GM21526 (cell line): ENCODE measurements around the gene CCDC74A.
"Not testable (repeated sequence)": the region's sequence is repeated elsewhere in the genome, so short reads cannot be mapped to it uniquely, and the experiment has no call there.

Experiments
- ATAC-seq: cut with Tn5 transposase; IDR thresholded peaks from one replicate; pipeline ENCODE4 v1.9.1; 2021; ENCODE audit warnings: moderate library complexity; ENCODE audit not compliant: unreplicated experiment, low FRiP score

CCDC74A gene

DNA sequence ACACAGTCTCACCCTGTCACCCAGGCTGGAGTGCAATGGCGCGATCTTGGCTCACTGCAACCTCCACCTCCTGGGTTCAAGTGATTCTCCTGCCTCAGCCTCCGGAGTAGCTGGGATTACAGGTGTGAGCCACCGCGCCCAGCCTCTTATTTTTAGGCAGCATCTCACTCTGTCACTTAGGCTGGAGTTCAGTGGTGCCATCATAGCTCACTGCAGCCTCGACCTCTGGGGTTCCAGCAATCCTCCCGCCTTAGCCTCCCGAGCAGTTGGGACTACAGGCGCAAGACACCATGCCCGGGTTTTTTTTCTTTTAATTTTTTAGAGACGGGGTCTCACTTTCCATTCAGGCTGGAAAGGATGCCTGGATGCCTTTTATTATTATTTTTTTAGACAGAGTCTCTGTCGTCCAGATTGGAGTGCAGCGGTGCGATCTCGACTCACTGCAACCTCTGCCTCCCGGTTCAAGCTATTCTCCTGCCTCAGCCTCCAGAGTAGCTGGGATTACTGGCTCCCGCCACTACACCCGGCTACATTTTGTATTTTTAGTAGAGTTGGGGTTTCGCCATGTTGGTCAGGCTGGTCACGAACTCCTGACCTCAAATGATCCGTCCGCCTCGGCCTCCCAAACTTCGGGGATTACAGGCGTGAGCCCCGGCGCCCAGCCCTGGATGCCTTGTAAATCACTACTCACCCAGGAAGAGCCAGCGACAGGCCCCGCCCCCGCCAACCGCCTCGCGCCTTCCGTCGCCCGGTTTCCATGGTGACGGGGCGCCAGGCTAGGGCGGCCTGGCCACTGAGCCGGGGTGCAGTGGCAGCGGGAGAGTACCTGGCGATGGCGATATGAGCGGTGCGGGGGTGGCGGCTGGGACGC is at the start of gene CCDC74A:
CCDC74A (plus strand) TSS at position 758 of the 871 bp plus-strand sequence; CDS start at position 841, 83 bp downstream.
- peak; percentile 88 for ATAC-seq

DNA sequence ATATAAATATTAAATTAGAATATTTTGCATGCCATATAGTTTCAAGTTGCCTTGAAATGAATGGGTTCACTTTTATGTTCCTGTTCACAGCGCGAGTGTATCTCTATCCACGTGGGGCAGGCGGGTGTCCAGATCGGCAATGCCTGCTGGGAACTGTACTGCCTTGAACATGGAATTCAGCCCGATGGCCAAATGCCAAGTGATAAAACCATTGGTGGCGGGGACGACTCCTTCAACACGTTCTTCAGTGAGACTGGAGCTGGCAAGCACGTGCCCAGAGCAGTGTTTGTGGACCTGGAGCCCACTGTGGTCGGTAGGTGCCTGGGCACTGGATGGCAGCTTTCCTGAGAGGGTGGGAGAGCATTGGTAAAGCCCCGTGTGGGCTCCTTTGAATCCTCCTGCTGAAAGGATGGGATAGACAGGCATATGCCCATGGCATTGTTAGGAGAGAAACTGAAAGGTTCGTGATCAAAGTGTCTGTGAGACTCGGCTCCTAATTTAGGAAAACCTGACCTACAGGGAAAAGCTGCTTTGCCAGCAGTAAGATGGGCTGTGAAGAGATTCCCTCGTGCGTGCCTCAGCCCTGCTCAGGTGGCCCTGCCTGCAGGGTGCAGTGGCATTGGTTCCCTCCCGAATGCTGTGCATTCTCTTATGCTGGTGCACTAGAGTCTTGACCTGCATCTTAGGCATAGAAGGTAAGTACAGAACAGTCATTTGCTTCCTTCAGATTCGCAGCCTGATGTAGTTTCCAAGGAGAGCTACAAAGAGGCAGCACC is 49.4 kb upstream of the CCDC74A start:
- ATAC-seq, result not testable (repeated sequence)

DNA sequence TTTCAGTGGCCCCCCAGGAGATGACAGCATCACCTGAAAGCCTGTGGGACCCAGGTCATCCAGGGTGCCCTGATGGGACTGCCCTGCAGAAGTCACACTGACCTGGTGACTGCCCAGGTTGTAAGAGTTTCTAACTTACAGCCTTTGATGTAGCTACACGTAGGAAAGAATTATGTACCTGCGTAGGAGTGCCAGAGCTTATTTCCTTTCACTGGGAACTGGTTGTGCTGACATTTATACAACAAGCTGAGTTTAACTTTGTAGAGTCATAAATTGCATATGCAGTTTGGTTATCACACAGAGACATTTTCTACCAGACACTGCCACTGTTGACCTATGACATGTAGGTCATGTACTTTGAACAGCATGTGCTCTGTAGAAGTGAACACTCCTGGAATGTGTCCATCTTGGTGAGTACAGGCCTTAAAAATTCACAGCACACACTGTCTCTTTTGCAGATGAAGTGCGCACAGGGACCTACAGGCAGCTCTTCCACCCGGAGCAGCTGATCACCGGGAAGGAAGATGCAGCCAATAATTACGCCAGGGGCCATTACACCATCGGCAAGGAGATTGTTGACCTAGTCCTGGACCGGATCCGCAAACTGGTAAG is 48.7 kb upstream of the CCDC74A start:
- ATAC-seq, result not testable (repeated sequence)

GRCh38 chr2:131480351-131480750 is 47.3 kb upstream of the CCDC74A start:
- ATAC-seq, result not testable (repeated sequence)

GRCh38 chr2:131482506-131483155 is 45.1 kb upstream of the CCDC74A start:
- not testable (repeated sequence) for ATAC-seq

DNA sequence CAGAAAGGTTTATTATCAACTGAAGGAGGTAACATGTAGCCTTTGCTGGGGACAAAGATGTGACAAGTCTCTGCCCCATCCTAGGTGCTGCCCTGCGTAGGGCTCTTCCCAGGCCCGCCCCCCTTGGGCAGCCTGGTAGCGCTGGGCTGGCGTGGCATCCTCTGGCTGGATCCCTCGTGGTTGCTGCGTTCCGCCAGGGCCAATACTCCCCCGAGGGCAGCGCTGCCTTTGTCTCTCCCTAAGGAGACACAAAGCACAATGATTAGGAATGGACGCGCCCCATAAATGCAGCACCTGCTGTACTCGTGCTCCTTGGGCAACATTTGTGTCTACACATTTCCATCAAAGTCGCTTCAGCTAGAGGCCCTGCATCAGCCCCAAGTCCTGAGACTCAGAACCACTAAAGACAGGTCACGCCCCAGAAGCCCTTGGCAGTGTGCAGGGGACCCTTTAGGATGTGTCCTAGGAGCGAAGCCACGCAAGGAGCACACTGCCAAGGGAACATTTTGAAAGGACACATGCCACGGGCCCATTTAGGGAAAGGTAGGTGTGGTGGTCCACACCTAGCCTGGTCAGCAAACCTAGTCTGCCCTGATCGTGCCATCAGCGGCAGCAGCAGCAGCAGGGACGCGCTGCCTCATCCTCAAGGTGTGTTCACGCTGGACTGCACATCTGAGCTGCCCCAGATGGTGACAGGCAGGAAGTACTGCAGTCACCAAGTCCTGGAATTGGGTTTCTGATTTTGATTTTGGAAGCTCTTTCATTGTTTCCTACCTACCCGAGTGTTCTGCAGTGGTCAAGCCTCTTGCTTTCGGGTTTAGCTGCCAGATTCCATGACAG is 43.5 kb upstream of the CCDC74A start:
- not testable (repeated sequence) for ATAC-seq

DNA sequence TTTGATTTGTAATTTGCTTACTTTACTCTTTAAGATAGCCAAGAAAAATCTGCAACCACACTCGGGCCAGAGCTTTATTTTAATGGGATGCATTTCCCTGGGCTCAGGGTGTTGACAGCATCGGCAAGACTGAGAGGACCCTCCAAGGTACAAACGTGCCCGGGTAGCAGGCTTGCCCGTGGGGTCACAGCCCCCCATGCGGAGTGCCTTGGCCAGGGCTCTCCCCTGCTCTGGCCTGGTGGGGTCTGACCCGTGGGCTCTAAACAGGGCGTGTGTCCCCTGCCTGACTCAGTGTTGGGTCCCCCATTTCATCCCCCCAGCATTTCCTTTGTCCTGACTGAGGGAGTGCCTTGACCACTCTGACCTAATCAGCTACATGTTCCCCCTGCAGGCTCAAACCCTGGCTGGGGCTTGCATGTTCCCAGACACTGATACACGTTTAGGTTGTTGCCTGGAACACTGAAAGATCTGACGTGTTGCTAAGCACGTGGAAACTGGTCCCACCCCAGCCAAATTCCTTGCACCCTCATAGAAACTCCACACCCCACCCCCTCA is 42.7 kb upstream of the CCDC74A start:
- not testable (repeated sequence) for ATAC-seq

GRCh38 chr2:131486201-131486902 is 41.3 kb upstream of the CCDC74A start:
- not testable (repeated sequence) for ATAC-seq

DNA sequence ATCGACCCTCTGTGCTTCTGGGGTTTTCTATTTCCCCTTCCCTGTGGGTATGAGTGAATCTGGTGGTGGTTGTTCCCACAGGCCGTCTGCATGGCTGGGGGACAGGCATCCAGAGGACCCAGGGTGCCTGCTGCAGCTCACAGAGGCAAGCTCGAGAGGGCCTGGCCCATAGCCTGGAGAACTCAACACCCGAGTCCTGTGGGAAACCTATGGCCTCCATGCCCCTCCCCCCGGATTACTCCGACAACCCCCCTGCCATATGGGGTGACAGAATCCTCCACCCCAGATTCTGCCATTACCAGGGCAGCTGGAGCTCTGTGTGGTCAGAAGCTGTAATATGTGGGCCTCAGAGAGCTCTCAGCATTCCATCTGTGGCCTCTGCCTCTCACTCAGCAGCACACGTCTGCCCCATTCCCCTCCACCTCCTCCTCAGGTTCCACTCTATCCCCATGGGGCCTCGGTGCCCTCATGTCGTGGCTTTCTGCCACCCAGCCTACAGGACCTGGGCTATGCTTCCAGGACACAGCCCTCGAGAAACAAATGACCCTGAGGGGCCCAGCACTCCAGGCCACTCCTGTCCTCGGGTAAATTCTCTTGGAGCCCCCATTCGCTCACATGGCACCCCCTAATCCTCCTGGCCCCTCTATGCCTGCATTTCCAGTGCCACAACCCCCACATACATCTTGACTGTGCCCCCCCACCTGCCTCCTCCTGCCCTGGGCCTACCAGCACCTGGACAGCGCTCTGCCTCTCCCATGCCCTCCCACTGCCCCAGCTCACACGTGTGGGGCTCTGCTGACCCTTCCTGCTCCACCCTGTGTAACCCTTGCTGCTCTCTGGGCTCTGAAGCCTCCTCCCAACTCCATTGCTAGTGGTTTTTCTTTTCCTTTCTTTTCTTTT is 39.1 kb upstream of the CCDC74A start:
- ATAC-seq, result no peak

DNA sequence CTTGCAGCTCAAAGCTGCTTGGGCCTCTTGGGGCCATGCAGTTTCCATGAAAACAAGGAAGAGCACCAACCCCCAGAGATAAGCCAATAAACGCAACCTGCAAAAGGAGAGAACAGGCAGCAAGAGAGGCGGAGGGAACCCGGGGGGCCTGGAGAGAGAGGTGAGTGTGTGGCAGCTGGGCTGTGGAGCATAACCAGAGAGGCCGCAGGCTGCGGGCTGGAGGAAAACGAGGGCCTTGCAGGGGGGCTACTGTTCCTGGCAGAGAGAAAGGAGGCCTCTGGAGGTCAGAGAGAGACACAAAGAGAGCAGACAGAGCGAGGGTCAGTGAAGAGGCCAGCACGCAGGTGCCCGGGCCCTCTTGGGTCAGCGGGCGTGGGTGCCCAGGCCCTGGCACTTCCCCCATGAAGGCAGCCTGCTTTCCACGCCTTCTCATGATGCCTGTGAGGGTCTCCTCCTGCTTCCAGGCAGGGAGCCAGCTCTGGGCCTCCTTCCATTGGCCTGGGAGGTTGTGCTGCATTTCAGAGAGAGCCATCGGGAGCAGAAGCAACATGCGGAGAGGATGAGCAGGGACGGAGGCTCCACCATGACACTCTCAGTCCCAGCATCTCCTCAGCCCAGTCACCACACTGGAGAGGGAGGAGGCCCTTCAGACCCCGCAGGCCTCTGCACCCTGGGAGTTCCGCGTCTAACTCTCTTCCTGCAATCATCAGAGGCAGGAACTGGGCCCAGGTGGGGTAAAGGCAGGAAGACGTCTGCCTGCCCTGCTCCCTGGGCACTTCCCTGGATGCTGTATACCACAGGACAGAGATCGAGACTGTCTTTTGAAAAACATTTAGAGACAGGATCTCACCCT is 36.8 kb upstream of the CCDC74A start:
- ATAC-seq, result not testable (repeated sequence)

DNA sequence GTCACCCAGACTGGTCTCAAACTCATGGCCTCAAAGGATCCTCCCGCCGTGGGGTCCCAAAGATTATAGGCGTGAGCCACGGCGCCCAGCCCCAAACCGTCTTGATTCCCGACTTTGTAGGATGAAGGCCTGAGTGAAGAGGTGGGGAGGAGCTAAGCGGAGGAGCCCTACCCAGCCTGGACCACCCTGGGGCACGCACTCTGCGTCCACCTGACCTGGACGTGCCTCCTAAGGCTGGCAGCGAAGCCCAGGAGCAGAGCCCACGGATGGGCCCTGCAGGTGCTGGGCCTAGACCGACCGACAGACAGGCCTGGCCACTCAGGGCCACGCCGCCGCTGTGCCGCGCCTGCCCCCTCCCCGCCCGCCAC is 36.2 kb upstream of the CCDC74A start:
- ATAC-seq, result peak; percentile 15

DNA sequence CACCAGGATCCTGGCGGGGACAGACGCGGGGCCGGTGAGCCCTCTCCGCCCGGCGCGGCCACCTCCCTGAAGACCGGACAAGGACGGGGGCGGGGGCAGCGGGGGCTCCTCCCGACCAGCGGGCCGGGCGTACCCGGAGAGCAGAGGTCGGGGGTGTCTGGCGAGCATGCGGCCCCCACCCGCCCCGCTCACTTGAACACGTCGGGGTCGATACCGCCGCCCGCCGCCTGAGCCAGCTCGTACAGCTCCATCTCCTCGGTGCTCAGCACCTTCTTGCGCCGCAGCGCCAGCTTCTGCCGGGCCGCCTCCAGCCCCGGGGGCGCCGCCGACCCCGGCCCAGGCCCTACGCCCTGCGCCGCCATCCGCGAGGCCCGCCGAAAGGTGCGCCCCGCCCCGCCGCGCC is 35.7 kb upstream of the CCDC74A start, which contains the start of gene MZT2A:
MZT2A (minus strand) TSS at position 383 of the 403 bp plus-strand sequence; CDS start at position 362, 21 bp downstream.
- ATAC-seq, result peak; percentile 7

DNA sequence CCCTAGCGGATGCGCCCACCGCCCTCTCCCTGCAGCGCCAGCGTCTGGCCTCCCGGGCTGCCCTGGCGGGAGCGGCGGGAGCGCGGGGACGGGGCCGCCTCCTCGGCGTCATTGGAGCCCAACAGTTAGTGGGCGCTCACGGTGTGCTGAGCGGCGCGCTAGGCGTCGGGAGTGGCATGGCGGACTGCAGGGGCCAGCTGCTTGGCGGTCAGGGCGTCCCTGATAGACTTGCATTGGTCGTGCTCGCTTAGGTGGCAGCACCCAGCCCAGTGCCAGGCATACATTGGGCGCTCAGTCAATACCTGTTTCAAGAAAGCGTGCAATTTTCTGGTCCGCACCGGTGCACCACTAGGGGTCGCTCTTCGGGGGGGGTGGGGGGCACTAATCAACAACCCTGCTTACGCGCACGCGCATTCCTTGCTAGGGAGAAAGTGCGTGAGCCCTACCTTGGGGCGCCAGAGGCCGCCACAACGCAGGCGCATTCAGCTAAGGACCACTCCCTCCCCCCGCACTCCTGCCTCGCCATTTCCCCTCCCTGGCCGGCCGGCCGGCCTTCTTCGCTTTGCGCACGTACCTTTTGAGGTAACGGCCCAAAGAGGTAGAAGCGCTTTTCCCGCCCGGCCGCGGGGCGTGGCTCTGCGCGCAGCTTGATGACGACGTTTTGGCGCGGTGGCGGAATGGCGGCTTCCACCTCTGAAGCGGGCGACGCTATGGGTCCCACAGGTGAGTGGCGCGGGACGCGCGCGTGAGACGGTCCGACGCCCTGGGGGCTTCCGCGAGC is 35.1 kb upstream of the CCDC74A start:
- peak; percentile 66 for ATAC-seq

- no peak for ATAC-seq
Measured at GRCh38 chr2:131493199-131493968, 34.3 kb upstream of the CCDC74A start.

DNA sequence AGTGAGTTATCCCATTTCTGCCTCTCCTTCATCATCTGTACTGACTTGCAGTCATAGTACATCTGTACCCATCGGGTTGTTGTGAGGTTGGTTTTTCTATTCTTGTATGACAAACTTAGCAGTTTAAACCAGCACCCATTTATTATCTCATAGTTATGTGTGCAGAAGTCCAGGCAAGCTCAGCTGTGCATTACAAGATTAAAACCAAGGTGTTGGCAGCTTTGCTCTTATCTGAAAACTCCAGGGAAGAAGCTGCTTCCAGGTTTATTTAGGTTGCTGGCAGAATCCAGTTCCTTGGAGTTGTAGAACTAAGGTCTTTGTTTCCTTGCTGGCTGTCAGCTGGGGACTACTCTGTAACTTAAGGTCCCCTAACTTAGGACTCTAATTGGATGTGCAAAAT is 32.2 kb upstream of the CCDC74A start:
- not testable (repeated sequence) for ATAC-seq
